GM10248 (cell line): Measurements from ENCODE around the gene CAMK4.

Experiments used
- CTCF ChIA-PET: fragments of 300-600 bp; sonication (Branson Sonifier 250); formaldehyde crosslinking; extraction: SDS; loops from one replicate; lab custom pipeline; 2021; ENCODE audit warnings: antibody characterized with exemption; lab: Yijun Ruan, JAX
- POLR2A ChIA-PET: fragments of 350-650 bp; sonication (Branson Sonifier 250); formaldehyde crosslinking; extraction: SDS; loops from one replicate; lab custom pipeline; 2020; ENCODE audit warnings: antibody characterized with exemption; lab: Yijun Ruan, JAX
- DNase-seq: peaks from one replicate; pipeline ENCODE4 v3.0.0; 2012; ENCODE audit errors: extremely low spot score
- CTCF ChIP-seq: IDR thresholded peaks from 2 replicates; pipeline ENCODE4 v1.5.1; 2012; ENCODE audit warnings: mild to moderate bottlenecking, low read depth; ENCODE audit errors: extremely low read depth, missing control alignments, control extremely low read depth

The CAMK4 gene

GRCh38 chr5:111284825-111285224 is 60.6 kb downstream of the CAMK4 start:
- ChIA-PET POLR2A (no interaction called here), CTCF (interaction anchor here (0.6 to 1.8 kb wide), 5 partner anchors 10 to 126 kb away, joined by 3 to 5 read pairs (median 3); no protein-coding TSS in a partner anchor)
- no peak for DNase-seq
- TF ChIP-seq CTCF: no peak

- POLR2A ChIA-PET: no interaction called here
- no peak for DNase-seq
- TF ChIP-seq CTCF: no peak
- CTCF ChIA-PET: interaction anchor here (0.8 to 7.7 kb wide), 5 partner anchors 10 to 167 kb away, joined by 3 to 41 read pairs (median 3); no protein-coding TSS in a partner anchor
These were observed 70.4 kb downstream of the CAMK4 start for GRCh38 chr5:111294551-111294950.

GRCh38 chr5:111295649-111296048 is 71.5 kb downstream of the CAMK4 start:
- ChIA-PET CTCF (interaction anchor here (1.2 to 7.7 kb wide), 6 partner anchors 13 to 166 kb away, joined by 3 to 41 read pairs (median 4); no protein-coding TSS in a partner anchor), POLR2A (no interaction called here)
- TF ChIP-seq CTCF: no peak
- DNase-seq: no peak

GRCh38 chr5:111296570-111296969 is 72.4 kb downstream of the CAMK4 start:
- ChIA-PET CTCF (interaction anchor here (1.2 to 7.7 kb wide), 5 partner anchors 9 to 139 kb away, joined by 3 to 41 read pairs (median 6); no protein-coding TSS in a partner anchor), POLR2A (no interaction called here)
- TF ChIP-seq CTCF: no peak
- DNase-seq: no peak

GRCh38 chr5:111299067-111299481 is 74.9 kb downstream of the CAMK4 start:
- no peak for DNase-seq
- TF ChIP-seq CTCF: no peak
- CTCF ChIA-PET: interaction anchor here (0.9 to 7.7 kb wide), 3 partner anchors 13 to 35 kb away, joined by 3 to 41 read pairs (median 10); no protein-coding TSS in a partner anchor
- POLR2A ChIA-PET: no interaction called here

- TF ChIP-seq CTCF: no peak
- ChIA-PET CTCF (interaction anchor here (2.9 to 7.7 kb wide), 2 partner anchors 12 to 22 kb away, joined by 10 to 41 read pairs; no protein-coding TSS in a partner anchor), POLR2A (no interaction called here)
- DNase-seq: peak; percentile 19
These were observed 75.7 kb downstream of the CAMK4 start for GRCh38 chr5:111299831-111300432.
